Gastroesophageal sphincter (tissue), 3 donors: ENCODE measurements around the gene HNRNPH2.

ENCODE experiments used
- CTCF ChIP-seq, 4 experiments: fragments of 200-600 bp in 2 of 4; fragments of 450-650 bp in 2 of 4; sonication (generic) in 1 of 4; IDR thresholded peaks; one replicate each; pipeline ENCODE4 v1.5.1; 2017 to 2019; ENCODE audit warnings: antibody characterized with exemption in 4 of 4, mild to moderate bottlenecking in 2 of 4, moderate library complexity in 2 of 4
- EP300 ChIP-seq: sonication (generic); formaldehyde crosslinking; IDR thresholded peaks from one replicate; pipeline ENCODE4 v1.6.1; 2017; ENCODE audit warnings: antibody characterized with exemption, mild to moderate bottlenecking
- POLR2A ChIP-seq, 2 donors: fragments of 450-650 bp; IDR thresholded peaks; one replicate each; pipeline ENCODE4 v1.6.1; 2017; ENCODE audit warnings: antibody characterized with exemption in 2 of 2, mild to moderate bottlenecking in 2 of 2, moderate library complexity in 1 of 2
- POLR2AphosphoS5 ChIP-seq: sonication (generic); formaldehyde crosslinking; IDR thresholded peaks from one replicate; pipeline ENCODE4 v1.6.1; 2017; ENCODE audit warnings: antibody characterized with exemption

DNA sequence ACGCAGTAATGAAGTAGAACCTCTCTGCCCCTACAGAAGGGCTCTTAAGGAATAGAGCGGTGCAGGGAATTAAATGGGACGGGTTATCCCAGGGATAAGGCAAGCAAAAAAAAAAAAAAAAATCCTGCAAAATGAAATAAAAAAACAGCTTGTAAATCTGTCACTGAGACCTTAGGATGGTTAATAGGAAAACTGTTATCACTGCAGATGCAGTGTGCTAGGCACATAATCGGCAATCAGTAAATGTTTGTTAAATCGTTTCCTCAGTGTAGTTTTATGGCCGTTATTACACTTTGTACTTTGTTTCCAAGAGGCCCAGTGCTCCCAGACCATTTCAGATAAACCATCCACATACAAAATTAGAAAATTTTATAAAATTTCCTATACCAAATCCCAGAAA is 1.0 kb downstream of the HNRNPH2 start:
- TF ChIP-seq EP300 (no peak), CTCF (IDR thresholded peaks at IDR 0.05) (no peak), POLR2A (IDR thresholded peaks at IDR 0.05) (no peak), POLR2AphosphoS5 (no peak)
